ENCODE measurements around the gene SUGT1.

Gene SUGT1

DNA sequence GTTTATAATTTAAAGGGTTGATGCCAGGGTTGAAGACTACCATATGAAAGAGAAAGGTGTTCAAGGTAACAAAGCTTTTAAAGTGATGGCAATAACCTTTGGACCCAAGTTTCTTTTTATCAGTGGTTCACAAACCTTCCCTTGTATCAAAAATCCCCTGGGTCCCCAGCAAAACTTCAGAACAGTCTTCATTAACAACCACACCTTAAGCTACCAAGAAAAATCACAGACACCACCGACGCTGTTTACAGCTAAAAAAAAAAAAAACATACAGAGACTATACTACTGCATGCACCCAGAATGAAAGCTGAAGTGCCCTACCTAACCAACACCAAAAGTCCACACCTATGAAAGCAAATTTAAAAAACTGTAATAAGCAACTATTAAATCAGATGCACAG, 73.6 kb downstream of the SUGT1 start:
- Histone ChIP-seq H3K4me3 (no peak overlapping the region), H3K27ac (no peak overlapping the region)

- Histone ChIP-seq H3K27ac (no peak overlapping the region), H3K4me3 (no peak overlapping the region)
These were observed 81.5 kb downstream of the SUGT1 start for GRCh38 chr13:52734075-52734623.

- H3K4me3 ChIP-seq, result no peak overlapping the region
These were observed 84.3 kb downstream of the SUGT1 start for GRCh38 chr13:52736891-52737290.

DNA sequence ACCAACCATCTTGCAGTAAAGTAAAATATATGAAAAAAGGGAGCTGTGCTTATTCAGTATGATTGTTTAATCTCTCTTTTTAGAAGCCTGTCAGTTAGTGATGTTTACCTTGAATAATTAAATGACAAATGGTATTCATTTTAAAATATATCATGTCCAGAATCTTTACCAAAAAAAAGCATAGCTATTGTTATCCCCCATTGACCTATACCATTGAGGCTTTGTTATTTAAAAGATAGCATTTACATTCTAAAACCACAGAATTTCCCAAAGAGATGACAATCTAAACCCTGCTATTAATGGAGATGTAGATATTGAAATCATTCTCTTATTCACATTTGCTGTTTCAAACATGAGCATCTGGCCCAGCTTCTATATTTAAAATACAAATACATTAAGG, 84.8 kb downstream of the SUGT1 start:
- no peak overlapping the region for H3K4me3 ChIP-seq
- H3K27ac ChIP-seq, result no peak overlapping the region

More at GRCh38 chr13:52736891-52737290, 84.3 kb downstream of the SUGT1 start:
- no peak overlapping the region for H3K27ac ChIP-seq

- Histone ChIP-seq H3K4me3 (no peak overlapping the region), H3K27ac (no peak overlapping the region)
These were observed 85.3 kb downstream of the SUGT1 start for GRCh38 chr13:52737965-52738364.

GRCh38 chr13:52738719-52739467, 86.3 kb downstream of the SUGT1 start:
- peak overlapping the region in 6 of 7 experiments; percentile 2 to 22 (median 10) for H3K4me3 ChIP-seq

GRCh38 chr13:52739468-52740071, 86.9 kb downstream of the SUGT1 start, which contains the start of gene CNMD:
Gene CNMD, minus strand, starts transcription at chr13:52739820. Its CDS starts 119 bp downstream, at chr13:52739701.
- Histone ChIP-seq H3K4me3 (peak within 1 kb of the TSS in 6 of 7 experiments; percentile 2 to 22 (median 10)), H3K27ac (peak within 1 kb of the TSS in 1 of 21 experiments; percentile 6)

More at GRCh38 chr13:52738719-52739467, 86.3 kb downstream of the SUGT1 start:
- peak overlapping the region in 1 of 21 experiments; percentile 6 for H3K27ac ChIP-seq

DNA sequence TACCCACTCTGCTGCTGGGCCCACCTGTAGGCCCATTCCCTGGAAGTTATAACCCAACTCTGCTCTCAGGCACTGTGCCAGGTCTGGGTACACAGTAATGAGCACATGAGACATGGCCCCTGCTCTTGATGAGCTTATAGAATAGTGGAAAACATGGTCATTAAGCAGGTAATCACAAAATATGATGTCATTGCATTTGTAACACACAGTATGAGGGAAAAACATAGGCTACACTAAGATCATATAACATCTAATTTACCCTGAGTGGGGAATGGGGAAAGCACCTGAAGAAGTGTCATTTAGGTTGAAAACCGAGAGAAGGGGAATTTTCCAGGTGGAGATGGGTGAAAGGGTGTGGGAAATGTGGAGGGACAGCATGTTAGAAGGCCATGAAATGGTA, 90.9 kb downstream of the SUGT1 start:
- Histone ChIP-seq H3K27ac (no peak overlapping the region), H3K4me3 (no peak overlapping the region)

DNA sequence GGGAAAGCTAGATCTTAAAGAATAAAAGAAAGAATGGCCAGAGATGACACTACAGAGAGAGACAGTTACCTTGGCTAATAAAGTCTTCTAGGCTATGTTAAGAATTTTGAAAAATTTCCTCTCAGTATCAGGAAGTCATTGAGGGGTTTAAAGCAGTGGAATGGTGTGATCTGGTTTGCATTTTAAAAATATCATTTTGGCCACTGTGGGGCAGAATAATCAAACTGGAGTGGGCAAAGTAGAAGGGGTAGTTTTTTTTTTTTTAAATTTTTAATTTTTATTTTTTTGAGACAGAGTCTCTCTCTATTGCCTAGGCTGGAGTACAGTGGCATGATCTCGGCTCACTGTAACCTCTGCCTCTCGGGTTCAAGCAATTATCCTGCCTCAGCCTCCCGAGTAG, 91.4 kb downstream of the SUGT1 start:
- no peak overlapping the region for H3K27ac ChIP-seq
- H3K4me3 ChIP-seq, result no peak overlapping the region

DNA sequence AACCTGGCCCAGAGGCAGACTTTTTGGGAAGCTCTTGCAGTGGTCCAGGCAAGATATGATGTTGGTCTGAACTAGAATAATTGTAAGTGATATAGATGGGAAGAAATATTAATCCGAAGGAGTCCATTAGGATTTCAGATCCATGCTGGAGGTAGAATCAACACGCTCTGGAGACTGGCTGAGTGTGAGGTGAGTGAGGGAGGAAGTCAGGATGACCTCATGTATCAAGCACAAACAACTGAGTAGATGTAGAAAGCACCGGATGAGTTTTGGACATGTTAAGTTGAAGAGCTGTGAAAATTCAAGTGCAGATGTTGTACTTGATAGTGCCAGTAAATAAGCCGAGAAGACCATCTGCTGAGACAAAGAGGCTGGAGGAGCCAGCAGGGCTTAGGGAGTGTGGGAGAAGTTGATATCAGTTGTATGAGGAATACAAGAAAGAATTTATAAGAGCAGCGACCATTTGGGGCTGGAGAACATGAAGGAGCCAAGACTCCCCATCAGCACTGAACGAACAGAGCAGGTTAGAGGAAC, 92.3 kb downstream of the SUGT1 start:
- Histone ChIP-seq H3K27ac (no peak overlapping the region), H3K4me3 (no peak overlapping the region)

GRCh38 chr13:52746141-52746540, 93.5 kb downstream of the SUGT1 start:
- Histone ChIP-seq H3K4me3 (no peak overlapping the region), H3K27ac (no peak overlapping the region)

GRCh38 chr13:52749419-52749818, 96.8 kb downstream of the SUGT1 start:
- H3K27ac ChIP-seq, result no peak overlapping the region
- no peak overlapping the region for H3K4me3 ChIP-seq
